ENCODE data around the gene ARHGAP44.

Gene ARHGAP44, protein sequence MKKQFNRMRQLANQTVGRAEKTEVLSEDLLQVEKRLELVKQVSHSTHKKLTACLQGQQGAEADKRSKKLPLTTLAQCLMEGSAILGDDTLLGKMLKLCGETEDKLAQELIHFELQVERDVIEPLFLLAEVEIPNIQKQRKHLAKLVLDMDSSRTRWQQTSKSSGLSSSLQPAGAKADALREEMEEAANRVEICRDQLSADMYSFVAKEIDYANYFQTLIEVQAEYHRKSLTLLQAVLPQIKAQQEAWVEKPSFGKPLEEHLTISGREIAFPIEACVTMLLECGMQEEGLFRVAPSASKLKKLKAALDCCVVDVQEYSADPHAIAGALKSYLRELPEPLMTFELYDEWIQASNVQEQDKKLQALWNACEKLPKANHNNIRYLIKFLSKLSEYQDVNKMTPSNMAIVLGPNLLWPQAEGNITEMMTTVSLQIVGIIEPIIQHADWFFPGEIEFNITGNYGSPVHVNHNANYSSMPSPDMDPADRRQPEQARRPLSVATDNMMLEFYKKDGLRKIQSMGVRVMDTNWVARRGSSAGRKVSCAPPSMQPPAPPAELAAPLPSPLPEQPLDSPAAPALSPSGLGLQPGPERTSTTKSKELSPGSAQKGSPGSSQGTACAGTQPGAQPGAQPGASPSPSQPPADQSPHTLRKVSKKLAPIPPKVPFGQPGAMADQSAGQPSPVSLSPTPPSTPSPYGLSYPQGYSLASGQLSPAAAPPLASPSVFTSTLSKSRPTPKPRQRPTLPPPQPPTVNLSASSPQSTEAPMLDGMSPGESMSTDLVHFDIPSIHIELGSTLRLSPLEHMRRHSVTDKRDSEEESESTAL

DNA sequence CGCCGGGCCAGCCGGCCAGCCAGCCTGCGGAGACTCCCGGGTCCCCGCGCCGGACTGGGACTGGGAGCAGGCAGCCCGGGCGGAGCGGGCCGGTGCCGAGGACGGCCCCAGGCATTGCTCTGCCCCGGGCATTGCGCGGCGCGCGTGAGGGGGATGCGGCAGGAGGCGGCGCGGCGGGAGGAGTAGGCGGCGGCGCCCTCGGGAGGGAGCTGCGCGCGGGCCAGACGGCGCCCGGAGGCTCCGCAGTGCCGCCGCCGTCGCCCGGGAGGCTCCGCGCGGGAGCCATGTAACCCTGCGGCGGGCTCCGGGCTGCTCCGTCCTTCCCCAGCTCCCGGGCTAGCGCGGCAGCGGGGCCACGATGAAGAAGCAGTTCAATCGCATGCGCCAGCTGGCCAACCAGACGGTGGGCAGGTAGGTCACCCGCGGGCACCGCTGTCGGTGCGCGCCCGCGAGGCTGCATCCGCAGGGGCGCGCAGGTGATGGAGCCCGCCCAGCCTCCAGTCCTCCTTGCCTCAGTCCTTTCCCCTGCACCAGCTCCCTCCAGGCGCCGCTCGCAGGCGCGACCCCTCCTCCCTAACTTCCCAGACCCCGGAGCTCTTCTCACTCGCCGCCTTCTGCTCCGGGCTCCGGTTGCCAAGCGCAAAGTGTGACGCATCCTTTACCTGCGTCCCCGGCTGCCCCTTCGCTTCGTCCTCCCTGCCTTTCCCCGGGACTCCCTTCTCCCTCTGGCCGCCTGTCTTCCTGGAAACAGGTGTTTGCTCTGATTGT lies at the start of gene ARHGAP44:
Gene ARHGAP44, plus strand, starts transcription at position 18 of the 768 bp plus-strand sequence. Its CDS starts 341 bp downstream, at position 359.
- peak within 1 kb of the TSS; percentile 77 for H3K4me3 ChIP-seq (ENCODE audit: low read depth, low read length)
- TF ChIP-seq CTCF (IDR thresholded peaks at IDR 0.05; ENCODE audit: control insufficient read depth, extremely low read depth, insufficient read depth), result no peak; the same call in 1 of the 2 replicates
- no peak for DNase-seq (ENCODE audit: low read depth)

DNA sequence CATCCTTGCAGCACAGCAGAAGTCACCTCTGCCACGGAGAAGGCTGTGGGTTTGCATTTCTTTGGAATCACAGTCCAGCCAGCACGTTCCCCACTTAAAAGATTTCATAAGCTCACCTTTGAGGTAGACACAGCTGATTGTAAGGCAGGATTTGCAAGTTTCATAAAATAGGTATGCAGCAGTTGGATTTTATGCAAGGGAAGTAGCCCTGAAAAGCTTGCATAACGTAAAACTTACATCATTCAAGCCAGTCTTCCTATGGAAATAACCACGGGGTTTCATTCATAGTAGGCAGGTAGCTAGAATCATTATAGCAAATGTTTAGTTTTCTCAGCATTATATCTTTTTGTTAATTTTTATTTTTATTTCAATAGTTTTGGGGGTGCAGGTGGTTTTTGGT lies 49.8 kb upstream of the ARHGAP44 start:
- TF ChIP-seq CTCF (IDR thresholded peaks at IDR 0.05; ENCODE audit: control insufficient read depth, extremely low read depth, insufficient read depth), result no peak
- DNase-seq (ENCODE audit: low read depth), result no peak
- no peak overlapping the region for H3K4me3 ChIP-seq (ENCODE audit: low read depth, low read length)

DNA sequence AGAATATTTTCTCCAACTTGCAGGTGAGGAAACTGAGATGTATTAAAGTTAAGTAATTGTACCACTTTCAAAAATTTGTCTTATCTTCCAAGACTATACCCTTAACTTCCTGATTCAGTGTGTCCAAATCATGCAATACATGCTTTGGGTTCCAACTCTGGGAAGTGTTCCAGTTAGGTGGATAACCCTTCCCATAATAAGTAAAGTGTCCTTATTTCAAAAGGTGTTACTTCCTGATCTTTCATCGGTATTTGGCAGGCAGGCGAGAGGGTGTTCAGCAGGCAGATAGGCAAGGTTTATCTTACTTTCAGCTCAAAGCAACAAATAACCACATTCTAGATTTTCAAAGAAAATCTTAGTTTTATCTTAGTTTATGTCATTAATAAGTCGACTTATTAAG lies 46.3 kb upstream of the ARHGAP44 start:
- H3K4me3 ChIP-seq (ENCODE audit: low read depth, low read length), result no peak overlapping the region
- no peak for TF ChIP-seq CTCF (IDR thresholded peaks at IDR 0.05; ENCODE audit: control insufficient read depth, extremely low read depth, insufficient read depth)

GRCh38 chr17:12744298-12744697 lies 45.0 kb upstream of the ARHGAP44 start:
- H3K4me3 ChIP-seq (ENCODE audit: low read depth, low read length), result no peak overlapping the region
- no peak for TF ChIP-seq CTCF (IDR thresholded peaks at IDR 0.05; ENCODE audit: control insufficient read depth, extremely low read depth, insufficient read depth)
- no peak for DNase-seq (ENCODE audit: low read depth)

More for the DNA sequence above, 46.3 kb upstream of the ARHGAP44 start:
- peak; percentile 78 for DNase-seq (ENCODE audit: low read depth)

- no peak for DNase-seq (ENCODE audit: low read depth)
- no peak overlapping the region for H3K4me3 ChIP-seq (ENCODE audit: low read depth, low read length)
- TF ChIP-seq CTCF (IDR thresholded peaks at IDR 0.05; ENCODE audit: control insufficient read depth, extremely low read depth, insufficient read depth), result no peak
Measured at GRCh38 chr17:12744786-12745185, 44.5 kb upstream of the ARHGAP44 start.

DNA sequence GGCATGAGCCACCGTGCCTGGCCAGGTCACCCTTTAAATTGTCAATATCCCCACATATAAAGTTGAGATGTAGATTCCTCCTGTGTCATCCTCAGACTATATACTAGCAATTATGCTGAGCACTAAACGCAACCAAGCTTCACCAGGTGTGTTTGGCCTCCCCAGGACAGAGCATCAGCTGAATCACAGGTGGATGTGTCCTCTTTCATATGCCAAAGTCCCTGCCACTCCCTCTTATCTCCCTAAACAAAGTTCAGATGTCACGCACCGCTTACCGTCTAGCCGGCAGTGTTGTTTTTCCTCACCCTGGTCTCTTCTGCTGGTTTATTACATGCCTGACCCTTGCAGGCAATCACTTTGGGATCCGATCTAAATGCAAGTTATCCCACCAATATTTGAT lies 43.8 kb upstream of the ARHGAP44 start:
- no peak for TF ChIP-seq CTCF (IDR thresholded peaks at IDR 0.05; ENCODE audit: control insufficient read depth, extremely low read depth, insufficient read depth)
- DNase-seq (ENCODE audit: low read depth), result no peak
- H3K4me3 ChIP-seq (ENCODE audit: low read depth, low read length), result no peak overlapping the region
